Sciatic nerve (tissue), 2 donors: ENCODE results near the gene KPNA6. TPM values are rescaled to one million over a fixed set of nuclear protein-coding genes. Genes with fewer than 3 reads are reported as not detected.
A peak's percentile ranks its signal among the peaks of the same experiment; 100 is the strongest.
"Not testable (repeated sequence)": the region's sequence is repeated elsewhere in the genome, so short reads cannot be mapped to it uniquely, and the experiment has no call there.

ENCODE experiments used
- ATAC-seq: fragments of 200-7000 bp; cut with Tn5 transposase; one replicate; pipeline ENCODE4 v1.9.1; 2020; ENCODE audit warnings: mild to moderate bottlenecking, moderate library complexity
- DNase-seq: peaks from one replicate; pipeline ENCODE4 v3.0.0-alpha.2; 2020; ENCODE audit warnings: low spot score
- intact Hi-C: fragments of 100-400 bp; cut with DNase I; formaldehyde crosslinking; loops from one replicate; pipeline ENCODE4 v1.14.2; 2022
- total RNA-seq: library from RNA; stranded (reverse); fragmentation: NEBNext Ultra II Directional; extraction: Animal tissue kit (Norgen Biotek cat#: 25700); gene quantifications from one replicate; pipeline ENCODE4 v1.2.1, GENCODE V29; 2021
- donor health status: DM: no; HTN: no; CAD: no.
- donor health status: DM: no; HTN: no; CAD: no.

KPNA6 gene
- total RNA-seq, 1 donor from 2014 or later = 58.9 TPM

GRCh38 chr1:32094746-32095521, 12.9 kb upstream of the KPNA6 start:
- no peak for DNase-seq
- intact Hi-C loops = no loop called here
- no peak for ATAC-seq

- intact Hi-C loops = no loop called here
- ATAC-seq = no peak
- DNase-seq = no peak
Observed at GRCh38 chr1:32099426-32099825, 8.4 kb upstream of the KPNA6 start.

- intact Hi-C loops = no loop called here
- peak; percentile 74 for ATAC-seq
- DNase-seq = no peak
Observed at GRCh38 chr1:32100359-32100758, 7.5 kb upstream of the KPNA6 start.

GRCh38 chr1:32100807-32101708, 6.8 kb upstream of the KPNA6 start:
- DNase-seq (no peak), ATAC-seq (no peak)
- intact Hi-C loops = no loop called here

- DNase-seq = no peak
- intact Hi-C loops = no loop called here
- ATAC-seq = no peak
Observed at GRCh38 chr1:32104127-32104526, 3.7 kb upstream of the KPNA6 start.

- intact Hi-C loops = no loop called here
- DNase-seq (no peak), ATAC-seq (no peak)
Observed at GRCh38 chr1:32105338-32105737, 2.5 kb upstream of the KPNA6 start.

GRCh38 chr1:32106663-32107275, 1.1 kb upstream of the KPNA6 start:
- intact Hi-C loops = no loop called here
- no peak for DNase-seq
- no peak for ATAC-seq

GRCh38 chr1:32111040-32111623, 3.3 kb downstream of the KPNA6 start:
- ATAC-seq (no peak), DNase-seq (no peak)
- intact Hi-C loops = no loop called here

GRCh38 chr1:32111789-32112188, 3.9 kb downstream of the KPNA6 start:
- DNase-seq = no peak
- ATAC-seq = no peak
- intact Hi-C loops = no loop called here

GRCh38 chr1:32112806-32113375, 5.0 kb downstream of the KPNA6 start:
- DNase-seq (no peak), ATAC-seq (no peak)
- intact Hi-C loops = no loop called here

GRCh38 chr1:32113436-32113835, 5.6 kb downstream of the KPNA6 start:
- DNase-seq, intact Hi-C loops, ATAC-seq: not testable (repeated sequence)

- no peak for ATAC-seq
- intact Hi-C loops = loop anchor here (2.0 kb wide), 1 partner anchor 18 kb away; no protein-coding TSS in a partner anchor
- no peak for DNase-seq
Observed at GRCh38 chr1:32114420-32114819, 6.6 kb downstream of the KPNA6 start.

GRCh38 chr1:32115496-32115895, 7.6 kb downstream of the KPNA6 start:
- DNase-seq = no peak
- intact Hi-C loops = loop anchor here (2.0 kb wide), 1 partner anchor 17 kb away; no protein-coding TSS in a partner anchor
- peak; percentile 26 for ATAC-seq

GRCh38 chr1:32116531-32116930, 8.7 kb downstream of the KPNA6 start:
- no peak for ATAC-seq
- no peak for DNase-seq
- intact Hi-C loops = no loop called here

GRCh38 chr1:32122151-32122550, 14.3 kb downstream of the KPNA6 start:
- no peak for DNase-seq
- intact Hi-C loops = no loop called here
- ATAC-seq = no peak

GRCh38 chr1:32123361-32123760, 15.5 kb downstream of the KPNA6 start:
- ATAC-seq, DNase-seq, intact Hi-C loops: not testable (repeated sequence)

- no peak for DNase-seq
- intact Hi-C loops = no loop called here
- ATAC-seq = no peak
Observed at GRCh38 chr1:32125313-32125712, 17.5 kb downstream of the KPNA6 start.

- ATAC-seq (no peak), DNase-seq (no peak)
- intact Hi-C loops = no loop called here
Observed at GRCh38 chr1:32126770-32127169, 18.9 kb downstream of the KPNA6 start.
